CD4-positive, alpha-beta T cell treated with Interferon alpha-2 for 1 hour (primary cell): ENCODE measurements around the gene PPIP5K1.

ENCODE experiments used
- DNase-seq, 2 donors: peaks; one replicate each; pipeline ENCODE4 v3.0.0-alpha.2; 2020 to 2022

The PPIP5K1 gene

DNA sequence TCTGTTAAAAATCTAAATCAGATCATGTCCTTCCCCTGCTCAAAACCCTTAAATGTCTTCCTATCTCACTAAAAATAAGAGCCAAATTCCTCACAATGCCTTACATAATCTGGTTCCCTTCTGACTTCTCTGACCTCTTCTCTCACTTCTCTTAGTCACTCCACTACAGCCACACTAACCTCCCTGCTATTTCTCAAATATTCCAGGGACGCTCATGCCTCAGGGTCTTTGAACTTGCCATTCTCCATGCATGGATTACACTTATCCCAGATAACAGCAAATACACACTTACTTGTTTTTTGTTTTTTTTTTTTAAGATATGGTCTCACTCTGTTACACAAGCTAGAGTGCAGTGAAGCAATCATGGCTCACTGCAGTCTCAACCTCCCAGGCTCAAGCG, 105.6 kb downstream of the PPIP5K1 start:
- no peak for DNase-seq
